Measurements from ENCODE around the gene PDE4D.

The PDE4D gene

DNA sequence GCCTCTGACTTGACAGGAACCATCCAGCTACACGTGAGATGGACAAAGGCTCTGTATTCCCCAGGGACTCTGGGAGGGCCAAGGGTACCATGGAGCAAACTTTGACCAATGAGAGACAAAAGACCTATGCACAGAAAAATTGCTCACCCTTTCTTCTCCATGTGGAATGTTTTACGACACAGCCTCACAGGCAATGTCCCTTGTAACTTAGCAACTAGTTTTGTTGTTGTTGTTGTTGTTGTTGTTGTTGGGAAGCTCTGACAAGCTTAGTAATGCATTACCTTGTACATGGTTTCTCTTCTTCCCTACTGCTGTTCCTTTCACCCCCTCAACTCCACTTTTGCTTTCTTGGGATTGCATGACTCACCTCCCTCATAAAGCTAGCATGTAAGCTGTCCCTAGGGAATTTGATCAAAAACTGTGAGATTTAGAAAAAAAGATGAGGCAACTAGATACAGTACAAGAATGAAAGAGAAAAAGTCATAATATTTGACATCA lies 759.7 kb downstream of the PDE4D start:
- no peaks in the 10 kb centered on the region for H3K4me1 ChIP-seq

DNA sequence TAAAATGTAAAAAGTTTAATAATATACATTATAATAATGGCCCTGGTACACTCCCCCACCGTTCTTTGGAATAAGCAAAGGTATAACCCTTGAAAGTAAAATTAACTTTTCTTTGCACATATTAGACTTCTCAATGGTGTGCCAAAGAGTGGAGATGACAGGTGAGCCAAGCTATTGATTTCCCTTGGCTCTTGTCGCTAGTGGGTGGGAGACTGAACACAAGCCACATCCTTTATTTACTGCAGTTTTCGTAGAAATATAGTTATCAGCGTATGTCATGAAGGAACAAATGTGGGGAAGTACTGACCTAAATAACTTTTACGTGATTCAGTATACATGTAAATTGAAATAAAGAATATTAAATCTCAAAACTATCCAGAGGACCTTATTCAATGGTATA lies 761.4 kb downstream of the PDE4D start:
- Histone ChIP-seq H4K20me1 (no peaks in the 10 kb centered on the region), H3K27ac (no peak overlapping the region), H3K9ac (no peak overlapping the region), H3K4me2 (no peak overlapping the region), H3K36me3 (no peaks in the 10 kb centered on the region), H3K27me3 (no peaks in the 10 kb centered on the region), H3K9me3 (no peaks in the 10 kb centered on the region), H3K4me3 (no peak overlapping the region), H3K4me1 (peaks cover 12% of the 10 kb centered on the region)
- no peak for TF ChIP-seq Cebpa-rat (IDR thresholded peaks at IDR 0.05)

More for the DNA sequence above, 759.7 kb downstream of the PDE4D start:
- TF ChIP-seq Cebpa-rat (IDR thresholded peaks at IDR 0.05): no peak
- H3K4me2 ChIP-seq: no peak overlapping the region
- H3K27me3 ChIP-seq: no peaks in the 10 kb centered on the region
- H4K20me1 ChIP-seq: no peaks in the 10 kb centered on the region
- no peak overlapping the region for H3K9ac ChIP-seq
- no peaks in the 10 kb centered on the region for H3K36me3 ChIP-seq
- H3K4me3 ChIP-seq: no peak overlapping the region
- no peak overlapping the region for H3K27ac ChIP-seq
- no peaks in the 10 kb centered on the region for H3K9me3 ChIP-seq

DNA sequence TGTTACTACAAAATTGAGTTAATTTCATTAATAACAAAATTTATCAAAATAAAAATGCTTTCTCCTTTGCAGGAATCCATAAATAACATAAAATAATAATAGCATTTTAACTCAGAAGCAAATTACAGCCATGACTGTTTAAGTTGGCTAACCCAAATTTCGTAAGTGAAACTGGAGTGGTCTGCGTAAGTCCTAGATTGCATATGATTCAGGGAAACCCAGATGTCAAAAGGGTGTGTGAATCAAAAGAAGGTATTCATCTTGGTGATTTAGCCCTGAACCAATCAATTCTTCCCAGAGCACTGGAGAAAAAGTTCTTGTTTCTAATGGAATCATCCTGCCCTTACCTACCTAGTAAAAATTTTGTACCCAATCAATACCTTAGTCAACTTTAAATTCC lies 763.1 kb downstream of the PDE4D start:
- no peaks in the 10 kb centered on the region for H3K27me3 ChIP-seq
- H3K9ac ChIP-seq: no peak overlapping the region
- no peak overlapping the region for H3K4me3 ChIP-seq
- no peak for TF ChIP-seq Cebpa-rat (IDR thresholded peaks at IDR 0.05)
- H3K9me3 ChIP-seq: no peaks in the 10 kb centered on the region
- peaks cover 29% of the 10 kb centered on the region for H3K4me1 ChIP-seq
- H4K20me1 ChIP-seq: no peaks in the 10 kb centered on the region
- no peak overlapping the region for H3K27ac ChIP-seq
- H3K36me3 ChIP-seq: no peaks in the 10 kb centered on the region
- H3K4me2 ChIP-seq: no peak overlapping the region

DNA sequence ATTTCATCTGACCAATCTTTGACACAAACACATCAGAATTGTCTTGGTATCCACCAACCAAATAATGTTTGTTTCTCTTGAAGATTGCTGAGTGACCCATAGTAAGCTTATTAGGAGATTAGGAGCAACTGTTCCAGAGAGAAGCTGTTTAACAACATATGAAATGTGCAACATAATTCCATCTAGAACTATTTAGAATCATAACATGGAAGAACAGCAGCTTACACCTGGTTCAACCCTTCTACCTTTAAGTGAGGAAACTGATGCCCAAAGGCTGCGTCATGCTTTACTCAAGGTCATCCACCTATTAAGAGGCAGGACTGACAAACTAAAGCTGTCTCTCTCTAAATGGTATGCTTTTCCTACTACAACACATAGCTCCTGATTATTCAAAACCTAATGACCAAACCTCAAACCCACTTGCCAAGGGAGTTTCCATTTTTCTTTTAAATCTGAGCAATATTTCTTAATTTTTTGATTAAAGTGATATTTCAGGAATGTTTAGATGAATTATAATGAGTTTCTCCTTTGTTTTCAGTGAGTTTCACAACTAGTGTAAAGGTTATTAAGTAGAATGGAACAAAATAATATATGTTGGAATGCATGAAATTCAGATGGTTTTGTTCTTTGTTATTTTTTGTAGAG lies 764.8 kb downstream of the PDE4D start:
- no peaks in the 10 kb centered on the region for H3K27me3 ChIP-seq
- H3K36me3 ChIP-seq: no peaks in the 10 kb centered on the region
- peak overlapping the region; percentile 74 for H3K4me2 ChIP-seq
- no peak overlapping the region for H3K9ac ChIP-seq
- H4K20me1 ChIP-seq: no peaks in the 10 kb centered on the region
- H3K4me1 ChIP-seq: peaks cover 45% of the 10 kb centered on the region
- no peak for TF ChIP-seq Cebpa-rat (IDR thresholded peaks at IDR 0.05)
- no peak overlapping the region for H3K27ac ChIP-seq
- H3K9me3 ChIP-seq: no peaks in the 10 kb centered on the region
- H3K4me3 ChIP-seq: no peak overlapping the region

DNA sequence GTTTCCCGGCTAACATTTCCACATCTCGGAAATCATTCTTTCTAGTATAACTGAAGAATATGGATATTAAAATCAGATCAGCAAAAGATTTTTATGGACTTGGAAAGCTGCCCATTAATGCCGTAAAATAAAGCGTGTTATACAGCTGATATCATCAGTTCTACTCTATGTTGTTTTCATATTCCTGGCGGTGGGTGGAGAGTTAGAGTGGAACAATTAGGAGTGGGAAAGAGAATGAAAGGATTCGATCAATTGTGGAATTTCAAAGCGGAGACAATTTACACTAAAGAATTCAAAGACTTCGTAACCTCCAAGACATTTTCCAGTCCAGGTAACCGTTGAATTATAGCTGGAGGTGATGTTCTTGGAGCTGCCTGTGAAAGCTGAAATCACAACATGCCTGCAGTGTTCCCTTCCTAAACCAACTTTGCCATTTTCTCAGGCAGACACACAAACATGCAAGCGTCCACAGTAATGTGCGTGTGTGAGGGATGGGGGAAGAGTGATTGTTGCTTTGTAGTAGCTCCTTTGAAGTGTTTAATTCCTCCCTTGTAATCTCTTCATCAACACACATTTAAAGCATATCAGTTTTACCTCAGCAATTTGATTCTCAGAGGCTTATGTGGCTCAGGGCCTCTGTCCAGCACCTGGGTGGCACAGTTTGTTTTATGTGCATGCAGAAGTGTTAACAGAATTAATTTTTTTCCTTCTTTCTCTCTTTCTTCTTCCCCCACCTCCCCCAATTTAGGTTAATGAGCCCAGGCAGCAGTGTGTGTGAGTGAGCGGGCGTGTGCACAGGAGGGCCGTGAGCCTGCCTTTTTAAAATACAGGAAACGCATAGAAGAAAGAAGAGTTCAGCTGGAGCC lies 766.6 kb downstream of the PDE4D start:
- Histone ChIP-seq H3K27me3 (no peaks in the 10 kb centered on the region), H3K9ac (peak overlapping the region; percentile 61), H3K4me3 (peak overlapping the region; percentile 53; the same call in 1 of the 2 replicates), H3K4me2 (peak overlapping the region; percentile 87), H3K9me3 (no peaks in the 10 kb centered on the region), H3K27ac (peak overlapping the region; percentile 74), H3K4me1 (peaks cover 54% of the 10 kb centered on the region), H3K36me3 (no peaks in the 10 kb centered on the region), H4K20me1 (no peaks in the 10 kb centered on the region)
- TF ChIP-seq Cebpa-rat (IDR thresholded peaks at IDR 0.05): no peak

DNA sequence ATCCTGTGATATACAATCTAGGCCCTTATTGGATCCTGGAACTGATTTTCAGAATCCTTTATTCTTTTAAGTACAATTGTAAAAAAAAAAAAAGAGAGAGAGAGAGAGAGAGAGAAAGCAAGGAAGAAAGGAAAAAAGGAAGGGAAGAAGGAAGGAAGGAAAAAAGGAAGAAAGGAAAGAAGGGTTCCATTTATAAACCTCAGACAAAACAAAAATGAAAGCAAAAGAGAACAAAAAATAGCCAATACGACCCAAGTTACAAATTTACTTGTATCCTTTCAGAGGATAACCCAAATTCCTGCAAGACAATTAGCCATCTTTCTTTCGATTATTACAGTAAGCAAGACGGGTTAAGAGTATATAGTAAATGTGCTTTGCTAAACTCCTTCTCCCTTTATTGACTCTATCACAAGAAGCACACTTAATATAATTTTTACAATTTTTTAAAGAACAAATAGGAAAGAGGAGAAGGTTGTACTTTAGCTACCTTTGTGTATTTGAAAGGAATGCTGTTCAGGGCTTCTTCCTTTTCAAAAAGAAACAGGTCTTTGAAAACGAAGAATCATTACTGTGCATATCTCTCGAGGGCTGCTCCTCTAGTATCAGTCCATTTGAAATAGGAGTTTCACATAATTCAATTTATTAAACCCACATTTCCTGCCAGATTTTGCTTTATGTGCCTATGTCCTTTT lies 767.4 kb downstream of the PDE4D start:
- Histone ChIP-seq H3K27ac (peak overlapping the region; percentile 74), H4K20me1 (no peaks in the 10 kb centered on the region), H3K9me3 (no peaks in the 10 kb centered on the region), H3K4me3 (no peak overlapping the region), H3K4me2 (peak overlapping the region; percentile 87), H3K36me3 (no peaks in the 10 kb centered on the region), H3K9ac (no peak overlapping the region), H3K4me1 (peaks cover 54% of the 10 kb centered on the region), H3K27me3 (no peaks in the 10 kb centered on the region)
- no peak for TF ChIP-seq Cebpa-rat (IDR thresholded peaks at IDR 0.05)

DNA sequence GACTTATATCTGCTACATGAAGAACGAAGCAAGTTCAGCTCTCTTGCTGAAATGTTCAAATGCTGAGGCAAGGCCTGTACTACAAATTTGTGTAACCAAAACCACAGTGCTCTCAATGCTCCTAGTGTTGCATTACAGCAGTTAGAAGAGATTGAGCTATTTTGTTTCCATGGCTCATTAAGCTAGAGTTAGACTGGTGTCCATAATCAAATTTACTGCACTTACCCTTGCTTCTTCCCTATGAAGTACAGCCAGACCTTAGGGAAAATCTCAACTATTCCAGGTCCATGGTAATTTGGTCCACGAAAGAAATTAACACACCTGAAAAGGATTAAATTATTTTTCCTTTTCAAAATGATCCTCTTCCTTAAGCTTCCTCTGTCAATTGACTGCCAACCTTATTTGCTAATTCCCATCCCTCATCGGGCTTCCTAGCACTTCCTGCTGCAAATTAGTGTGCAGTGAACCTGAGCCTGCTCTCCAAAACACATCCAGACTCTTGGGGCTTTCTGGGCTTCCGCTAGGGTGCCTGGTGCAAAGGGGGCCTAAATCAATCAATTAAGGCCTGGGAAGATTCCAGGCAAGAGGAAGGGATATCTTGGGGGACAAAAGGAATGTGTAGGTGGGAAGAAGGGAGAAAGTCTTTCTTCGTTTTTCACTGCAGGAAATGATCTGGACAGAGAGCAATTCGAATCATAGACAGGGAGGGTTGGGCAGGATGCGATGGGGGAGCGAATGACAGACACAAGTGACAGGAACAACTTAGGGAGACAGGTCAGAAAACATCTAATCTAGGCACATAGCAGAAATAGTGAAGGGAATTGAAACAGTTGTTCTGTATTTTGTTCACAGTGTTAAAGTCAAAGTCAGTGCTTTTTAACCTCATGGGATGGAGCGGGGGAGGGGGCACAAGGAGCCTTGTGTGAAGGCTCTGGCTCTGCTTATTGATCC lies 768.2 kb downstream of the PDE4D start:
- Histone ChIP-seq H3K27ac (peak overlapping the region; percentile 74), H3K27me3 (no peaks in the 10 kb centered on the region), H3K4me3 (no peak overlapping the region), H3K4me2 (peak overlapping the region; percentile 87), H4K20me1 (no peaks in the 10 kb centered on the region), H3K9ac (no peak overlapping the region), H3K4me1 (peaks cover 54% of the 10 kb centered on the region), H3K9me3 (no peaks in the 10 kb centered on the region), H3K36me3 (no peaks in the 10 kb centered on the region)
- no peak for TF ChIP-seq Cebpa-rat (IDR thresholded peaks at IDR 0.05)

DNA sequence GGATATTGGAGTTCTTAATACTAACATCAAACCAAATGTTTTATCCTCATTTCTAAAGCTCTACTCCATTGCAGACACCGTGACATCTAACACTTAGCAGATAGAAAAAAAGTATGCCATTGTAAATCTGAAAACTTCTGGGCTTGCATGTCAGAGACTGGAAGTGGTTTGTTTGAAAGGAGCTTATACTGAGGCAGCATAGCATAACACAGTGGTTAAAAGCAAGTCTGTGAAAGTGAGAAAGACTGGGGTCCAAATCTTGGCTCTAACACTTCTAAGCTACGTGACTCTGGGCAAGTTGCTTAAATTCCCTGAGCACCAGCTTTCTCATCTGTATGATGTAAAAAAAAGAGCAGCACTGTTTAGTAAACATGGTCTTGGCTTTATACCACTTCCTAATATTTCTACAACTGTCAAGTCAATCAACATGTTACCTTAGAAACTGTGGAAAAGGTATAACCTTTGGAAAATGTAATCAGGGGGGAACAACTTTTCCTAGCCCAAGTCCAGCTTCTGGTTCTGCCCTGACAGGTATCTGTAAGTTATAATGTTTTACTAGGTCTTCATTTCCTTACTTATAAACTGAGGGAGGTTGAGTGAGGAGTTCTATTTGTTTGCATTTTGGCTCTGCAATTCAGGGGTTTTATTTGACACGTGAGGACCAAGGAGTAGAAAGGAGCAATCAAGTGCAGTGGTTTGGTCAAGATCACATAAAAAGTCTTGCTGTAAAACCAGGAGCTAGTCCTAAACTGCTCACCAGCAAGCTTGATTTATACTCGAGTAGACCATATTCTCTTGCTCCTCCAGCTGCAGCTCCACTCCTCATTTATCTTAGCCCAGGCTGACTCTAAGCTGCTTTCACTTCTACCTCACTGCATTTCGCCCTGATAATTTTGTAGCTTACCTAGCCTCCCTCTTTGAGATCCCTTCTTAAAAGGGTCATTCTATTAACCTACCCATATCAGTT lies 769.6 kb downstream of the PDE4D start:
- Histone ChIP-seq H3K4me3 (no peak overlapping the region), H3K9me3 (no peaks in the 10 kb centered on the region), H3K36me3 (no peaks in the 10 kb centered on the region), H4K20me1 (no peaks in the 10 kb centered on the region), H3K27me3 (no peaks in the 10 kb centered on the region), H3K4me2 (peak overlapping the region; percentile 4; the same call in 1 of the 2 replicates), H3K9ac (no peak overlapping the region), H3K27ac (no peak overlapping the region), H3K4me1 (peaks cover 54% of the 10 kb centered on the region)
- TF ChIP-seq Cebpa-rat (IDR thresholded peaks at IDR 0.05): no peak
